ENCODE data around the gene FHIT.
A peak's percentile ranks its signal among the peaks of the same experiment; 100 is the strongest.

The FHIT gene

GRCh38 chr3:60207905-60208304 is 1043.3 kb downstream of the FHIT start:
- TF ChIP-seq SUZ12 (IDR thresholded peaks at IDR 0.05; ENCODE audit: extremely low read depth, insufficient read depth, insufficient read length): no peak
- no peak for TF ChIP-seq ZNF274 (IDR thresholded peaks at IDR 0.05; ENCODE audit: low read depth, low read length)
- no peak for TF ChIP-seq YY1 (IDR thresholded peaks at IDR 0.05; ENCODE audit: insufficient read depth, insufficient read length)
- H3K4me1 ChIP-seq (ENCODE audit: insufficient read depth, insufficient read length): no peaks in the 10 kb centered on the region
- no peak for DNase-seq (ENCODE audit: low read depth, low spot score)
- no peaks in the 10 kb centered on the region for H3K27me3 ChIP-seq (ENCODE audit: insufficient read depth, insufficient read length)
- H3K36me3 ChIP-seq (ENCODE audit: insufficient read depth, insufficient read length, low read length): no peaks in the 10 kb centered on the region
- H3K4me3 ChIP-seq (ENCODE audit: insufficient read length, low read depth): no peak overlapping the region
- no peak overlapping the region for H3K9ac ChIP-seq (ENCODE audit: insufficient read length, low read depth)
- H3K9me3 ChIP-seq (ENCODE audit: insufficient read depth, low read length): no peaks in the 10 kb centered on the region

- Histone ChIP-seq H3K9ac (ENCODE audit: insufficient read length, low read depth) (no peak overlapping the region), H3K4me1 (ENCODE audit: insufficient read depth, insufficient read length) (no peaks in the 10 kb centered on the region), H3K36me3 (ENCODE audit: insufficient read depth, insufficient read length, low read length) (no peaks in the 10 kb centered on the region), H3K4me3 (ENCODE audit: insufficient read length, low read depth) (no peak overlapping the region), H3K9me3 (ENCODE audit: insufficient read depth, low read length) (no peaks in the 10 kb centered on the region), H3K27me3 (ENCODE audit: insufficient read depth, insufficient read length) (no peaks in the 10 kb centered on the region)
- TF ChIP-seq SUZ12 (IDR thresholded peaks at IDR 0.05; ENCODE audit: extremely low read depth, insufficient read depth, insufficient read length): no peak
- TF ChIP-seq ZNF274 (IDR thresholded peaks at IDR 0.05; ENCODE audit: low read depth, low read length): no peak
- no peak for TF ChIP-seq YY1 (IDR thresholded peaks at IDR 0.05; ENCODE audit: insufficient read depth, insufficient read length)
- DNase-seq (ENCODE audit: low read depth, low spot score): no peak
Observed at GRCh38 chr3:60206206-60206605, 1045.0 kb downstream of the FHIT start.

GRCh38 chr3:60202052-60202726 is 1049.1 kb downstream of the FHIT start:
- Histone ChIP-seq H3K9me3 (ENCODE audit: insufficient read depth, low read length) (no peaks in the 10 kb centered on the region), H3K4me1 (ENCODE audit: insufficient read depth, insufficient read length) (no peaks in the 10 kb centered on the region), H3K27me3 (ENCODE audit: insufficient read depth, insufficient read length) (no peaks in the 10 kb centered on the region), H3K9ac (ENCODE audit: insufficient read length, low read depth) (no peak overlapping the region), H3K36me3 (ENCODE audit: insufficient read depth, insufficient read length, low read length) (no peaks in the 10 kb centered on the region), H3K4me3 (ENCODE audit: insufficient read length, low read depth) (no peak overlapping the region)
- TF ChIP-seq SUZ12 (IDR thresholded peaks at IDR 0.05; ENCODE audit: extremely low read depth, insufficient read depth, insufficient read length) (no peak), YY1 (IDR thresholded peaks at IDR 0.05; ENCODE audit: insufficient read depth, insufficient read length) (no peak), ZNF274 (IDR thresholded peaks at IDR 0.05; ENCODE audit: low read depth, low read length) (no peak)
- DNase-seq (ENCODE audit: low read depth, low spot score): no peak

- no peaks in the 10 kb centered on the region for H3K36me3 ChIP-seq (ENCODE audit: insufficient read depth, insufficient read length, low read length)
- H3K4me3 ChIP-seq (ENCODE audit: insufficient read length, low read depth): no peak overlapping the region
- no peaks in the 10 kb centered on the region for H3K9me3 ChIP-seq (ENCODE audit: insufficient read depth, low read length)
- no peak overlapping the region for H3K9ac ChIP-seq (ENCODE audit: insufficient read length, low read depth)
- H3K27me3 ChIP-seq (ENCODE audit: insufficient read depth, insufficient read length): no peaks in the 10 kb centered on the region
- TF ChIP-seq ZNF274 (IDR thresholded peaks at IDR 0.05; ENCODE audit: low read depth, low read length): no peak
- no peaks in the 10 kb centered on the region for H3K4me1 ChIP-seq (ENCODE audit: insufficient read depth, insufficient read length)
- peak; percentile 30 for DNase-seq (ENCODE audit: low read depth, low spot score)
Observed at GRCh38 chr3:60199306-60199705, 1051.9 kb downstream of the FHIT start.

GRCh38 chr3:60198179-60198720 is 1053.0 kb downstream of the FHIT start:
- no peak for TF ChIP-seq SUZ12 (IDR thresholded peaks at IDR 0.05; ENCODE audit: extremely low read depth, insufficient read depth, insufficient read length)
- no peak for TF ChIP-seq ZNF274 (IDR thresholded peaks at IDR 0.05; ENCODE audit: low read depth, low read length)
- TF ChIP-seq YY1 (IDR thresholded peaks at IDR 0.05; ENCODE audit: insufficient read depth, insufficient read length): no peak
- Histone ChIP-seq H3K9ac (ENCODE audit: insufficient read length, low read depth) (no peak overlapping the region), H3K4me1 (ENCODE audit: insufficient read depth, insufficient read length) (no peaks in the 10 kb centered on the region), H3K36me3 (ENCODE audit: insufficient read depth, insufficient read length, low read length) (no peaks in the 10 kb centered on the region), H3K9me3 (ENCODE audit: insufficient read depth, low read length) (no peaks in the 10 kb centered on the region), H3K27me3 (ENCODE audit: insufficient read depth, insufficient read length) (no peaks in the 10 kb centered on the region), H3K4me3 (ENCODE audit: insufficient read length, low read depth) (no peak overlapping the region)
- DNase-seq (ENCODE audit: low read depth, low spot score): no peak

- no peak for DNase-seq (ENCODE audit: low read depth, low spot score)
- Histone ChIP-seq H3K27me3 (ENCODE audit: insufficient read depth, insufficient read length) (no peaks in the 10 kb centered on the region), H3K4me1 (ENCODE audit: insufficient read depth, insufficient read length) (no peaks in the 10 kb centered on the region)
Observed at GRCh38 chr3:60192297-60193114, 1058.7 kb downstream of the FHIT start.

GRCh38 chr3:60190073-60190472 is 1061.2 kb downstream of the FHIT start:
- no peaks in the 10 kb centered on the region for H3K4me1 ChIP-seq (ENCODE audit: insufficient read depth, insufficient read length)
- H3K9me3 ChIP-seq (ENCODE audit: insufficient read depth, low read length): no peaks in the 10 kb centered on the region
- no peak for TF ChIP-seq SUZ12 (IDR thresholded peaks at IDR 0.05; ENCODE audit: extremely low read depth, insufficient read depth, insufficient read length)
- no peak overlapping the region for H3K4me3 ChIP-seq (ENCODE audit: insufficient read length, low read depth)
- no peak overlapping the region for H3K9ac ChIP-seq (ENCODE audit: insufficient read length, low read depth)
- no peaks in the 10 kb centered on the region for H3K36me3 ChIP-seq (ENCODE audit: insufficient read depth, insufficient read length, low read length)
- no peak for DNase-seq (ENCODE audit: low read depth, low spot score)
- no peaks in the 10 kb centered on the region for H3K27me3 ChIP-seq (ENCODE audit: insufficient read depth, insufficient read length)

More at GRCh38 chr3:60192297-60193114, 1058.7 kb downstream of the FHIT start:
- Histone ChIP-seq H3K9ac (ENCODE audit: insufficient read length, low read depth) (no peak overlapping the region), H3K4me3 (ENCODE audit: insufficient read length, low read depth) (no peak overlapping the region), H3K9me3 (ENCODE audit: insufficient read depth, low read length) (no peaks in the 10 kb centered on the region), H3K36me3 (ENCODE audit: insufficient read depth, insufficient read length, low read length) (no peaks in the 10 kb centered on the region)
- TF ChIP-seq YY1 (IDR thresholded peaks at IDR 0.05; ENCODE audit: insufficient read depth, insufficient read length) (no peak), SUZ12 (IDR thresholded peaks at IDR 0.05; ENCODE audit: extremely low read depth, insufficient read depth, insufficient read length) (no peak), ZNF274 (IDR thresholded peaks at IDR 0.05; ENCODE audit: low read depth, low read length) (no peak)
